GM12878 (cell line): ENCODE data around the gene CFDP1. TPM values are rescaled to one million over a fixed set of nuclear protein-coding genes. Genes with fewer than 3 reads are reported as not detected.

ENCODE experiments used
- ATAC-seq: fragments of 200-7000 bp; cut with Tn5 transposase; 3 replicates; pipeline ENCODE4 v1.9.1; 2020; ENCODE audit warnings: mild to moderate bottlenecking, moderate library complexity
- BruUV-seq: library from RNA; stranded (reverse); fragments of 400-500 nt; replicated peaks from 2 replicates; lab custom pipeline; 2021; lab: Mats Ljungman, UMichigan
- CTCF ChIA-PET: fragments of 300-600 bp; sonication (Branson Sonifier 250); formaldehyde crosslinking; extraction: SDS; loops from one replicate; lab custom pipeline; 2021; ENCODE audit warnings: inconsistent platforms; lab: Yijun Ruan, JAX
- POLR2A ChIA-PET: fragments of 350-600 bp; formaldehyde crosslinking; extraction: SDS; loops from one replicate; lab custom pipeline; 2021; ENCODE audit warnings: inconsistent platforms; lab: Charles Lee
- RAD21 ChIA-PET: fragments of 300-600 bp; sonication (Branson Sonifier 250); formaldehyde crosslinking; loops from one replicate; lab custom pipeline; 2023; ENCODE audit warnings: antibody characterized with exemption; ENCODE audit not compliant: unreplicated experiment; lab: Charles Lee
- SMC1A ChIA-PET: fragments of 300-600 bp; sonication (Branson Sonifier 250); formaldehyde crosslinking; loops from one replicate; lab custom pipeline; 2023; ENCODE audit not compliant: unreplicated experiment, uncharacterized antibody; lab: Charles Lee
- DNase-seq: peaks from one replicate; pipeline ENCODE4 v3.0.0-alpha.2; 2011; ENCODE audit warnings: low read depth, low spot score
- FAIRE-seq: peaks from 3 replicates; lab custom pipeline; 2011; peaks lifted over from hg19 to GRCh38; lab: Jason Lieb, UNC
- H2AFZ ChIP-seq: 2 replicates; pipeline ENCODE4 v1.6.0; 2011; ENCODE audit warnings: low read depth, low read length, control low read depth; ENCODE audit not compliant: control insufficient read depth
- H3K27ac ChIP-seq: 2 replicates; pipeline ENCODE4 v1.5.1; 2011; ENCODE audit warnings: control low read depth; ENCODE audit not compliant: control insufficient read depth, insufficient read depth
- H3K27me3 ChIP-seq, 2 experiments: replicated peaks in 1 of 2; 2 replicates each; pipeline versions ENCODE4 v1.6.0 to v1.6.1; 2011; ENCODE audit warnings: low read length in 1 of 2; ENCODE audit not compliant: control insufficient read depth in 2 of 2, insufficient read depth in 2 of 2
- H3K36me3 ChIP-seq, 2 experiments: 2 replicates each; pipeline ENCODE4 v1.5.1; 2011; ENCODE audit warnings: low read length in 1 of 2; ENCODE audit not compliant: control insufficient read depth in 2 of 2, insufficient read depth in 2 of 2
- H3K4me1 ChIP-seq: 2 replicates; pipeline ENCODE4 v1.6.1; 2011; ENCODE audit warnings: mild to moderate bottlenecking, low read length, moderate library complexity, mixed read lengths; ENCODE audit not compliant: control insufficient read depth, insufficient read depth
- H3K4me2 ChIP-seq: 2 replicates; pipeline ENCODE4 v1.6.0; 2011; ENCODE audit warnings: control low read depth; ENCODE audit not compliant: control insufficient read depth, insufficient read depth
- H3K4me3 ChIP-seq: fragments of 200-600 bp; sonication (generic); 2 replicates; pipeline ENCODE4 v1.5.1; 2016
- H3K79me2 ChIP-seq: 2 replicates; pipeline ENCODE4 v1.6.0; 2011; ENCODE audit warnings: low read length; ENCODE audit not compliant: control insufficient read depth, insufficient read depth
- H3K9ac ChIP-seq: 2 replicates; pipeline ENCODE4 v1.8.0; 2011; ENCODE audit warnings: low read length, control low read depth, mixed read lengths; ENCODE audit not compliant: control insufficient read depth, insufficient read depth
- H3K9me3 ChIP-seq: replicated peaks from 3 replicates; pipeline ENCODE4 v1.5.1; 2011; ENCODE audit warnings: mild to moderate bottlenecking, low read length; ENCODE audit not compliant: control insufficient read depth, insufficient read depth
- H4K20me1 ChIP-seq: 2 replicates; pipeline ENCODE4 v1.6.0; 2011; ENCODE audit not compliant: control insufficient read depth, insufficient read depth
- HSF1 ChIP-seq: fragments of 150-350 bp; IDR thresholded peaks from 2 replicates; pipeline ENCODE4 v1.6.1; 2014; ENCODE audit warnings: mild to moderate bottlenecking, low read depth, low read length
- MEF2B ChIP-seq: fragments of 450-650 bp; IDR thresholded peaks from 2 replicates; pipeline ENCODE4 v1.6.1; 2018; ENCODE audit warnings: mild to moderate bottlenecking, moderate library complexity; ENCODE audit not compliant: partially characterized antibody, poor library complexity, severe bottlenecking
- MTA2 ChIP-seq: fragments of 450-650 bp; IDR thresholded peaks from 2 replicates; pipeline ENCODE4 v1.6.1; 2016; ENCODE audit warnings: low read depth, mild to moderate bottlenecking, moderate library complexity
- NFXL1 ChIP-seq: fragments of 450-650 bp; IDR thresholded peaks from 2 replicates; pipeline ENCODE4 v1.6.1; 2017; ENCODE audit warnings: antibody characterized with exemption, mild to moderate bottlenecking, borderline replicate concordance
- NFYA ChIP-seq: IDR thresholded peaks from 2 replicates; pipeline ENCODE4 v1.6.1; 2011; ENCODE audit warnings: low read depth, mild to moderate bottlenecking, low read length, improper control_type of control experiment, borderline replicate concordance
- RAD21 ChIP-seq: IDR thresholded peaks from 2 replicates; pipeline ENCODE4 v1.6.1; 2011; ENCODE audit warnings: mild to moderate bottlenecking, low read depth, low read length, moderate library complexity; ENCODE audit not compliant: insufficient read depth
- SIN3A ChIP-seq: IDR thresholded peaks from 2 replicates; pipeline ENCODE4 v1.6.1; 2012; ENCODE audit warnings: low read depth, low read length, improper control_type of control experiment
- SPI1 ChIP-seq: IDR thresholded peaks from 2 replicates; pipeline ENCODE4 v1.6.1; 2011; ENCODE audit warnings: low read depth, mild to moderate bottlenecking, low read length, moderate library complexity, borderline replicate concordance; ENCODE audit not compliant: insufficient read depth
- SREBF2 ChIP-seq: IDR thresholded peaks from 2 replicates; pipeline ENCODE4 v1.6.1; 2012; ENCODE audit warnings: mild to moderate bottlenecking, low read length
- STAT3 ChIP-seq: IDR thresholded peaks from 2 replicates; pipeline ENCODE4 v1.6.1; 2011; ENCODE audit warnings: low read depth, low read length, improper control_type of control experiment
- ZNF217 ChIP-seq: fragments of 450-650 bp; IDR thresholded peaks from 2 replicates; pipeline ENCODE4 v1.6.1; 2017; ENCODE audit warnings: antibody characterized with exemption, mild to moderate bottlenecking
- WGBS: methylation state at CpG from one replicate; pipeline ENCODE4 v1.1.6; 2016; ENCODE audit warnings: low lambda C conversion rate; ENCODE audit not compliant: insufficient replicate concordance, insufficient coverage; ENCODE audit errors: missing lambda C conversion rate; 5-methylcytosine and 5-hydroxymethylcytosine counted together
- in situ Hi-C: fragments of 300-500 bp; cut with MboI; formaldehyde crosslinking; loops from 9 replicates; pipeline ENCODE4 v1.14.3; 2018; ENCODE audit warnings: mixed read lengths
- intact Hi-C: fragments of 100-400 bp; cut with micrococcal nuclease; formaldehyde crosslinking; loops from one replicate; pipeline ENCODE4 v1.14.2; 2022; ENCODE audit not compliant: unreplicated experiment
- polyA plus RNA-seq, 11 experiments: library from polyadenylated mRNA; depleted of rRNA in 4 of 11; unstranded in 6 of 11; stranded (reverse) in 5 of 11; fragments of >200 nt; fragmentation: Nextera tagmentation in 4 of 11; fragmentation: Illumina TruSeq in 1 of 11; extraction: Ambion mirVana in 4 of 11; extraction: Trizol in 1 of 11; gene quantifications; 1 replicate in 1 of 11; 2 replicates in 10 of 11; pipeline versions ENCODE4 v1.2.1 to v1.2.3, GENCODE V29; 2011 to 2016; ENCODE audit warnings: inconsistent platforms in 2 of 11, missing spikeins in 2 of 11, low read depth in 1 of 11
- total RNA-seq, 4 experiments: library from RNA; depleted of rRNA in 3 of 4; stranded (reverse); fragments of >200 nt in 3 of 4; fragmentation: Illumina TruSeq in 1 of 4; extraction: Trizol in 1 of 4; gene quantifications; 2 replicates each; pipeline versions ENCODE4 v1.2.1 to v1.2.3, GENCODE V29; 2013 to 2021
- TF ChIP-seq, protein P1 (sequence below): IDR thresholded peaks from 2 replicates; pipeline ENCODE4 v1.6.1; 2012; ENCODE audit warnings: low read depth, low read length, improper control_type of control experiment

The CFDP1 gene
- total and polyA plus RNA-seq, 10 of the 15 experiments (the other 5 are each of a cell fraction or from before 2014, with no cell fraction given), result 22.3 to 64.8 (median 36.7) TPM

- DNase-seq (no peak), FAIRE-seq (no peak)
- H3K9ac ChIP-seq, result no peak overlapping the region
- intact Hi-C loops, result no loop called here
- H3K27ac ChIP-seq, result no peak overlapping the region
- POLR2A ChIA-PET, result no interaction called here
- CTCF ChIA-PET, result no interaction called here
- TF ChIP-seq, protein P1, sequence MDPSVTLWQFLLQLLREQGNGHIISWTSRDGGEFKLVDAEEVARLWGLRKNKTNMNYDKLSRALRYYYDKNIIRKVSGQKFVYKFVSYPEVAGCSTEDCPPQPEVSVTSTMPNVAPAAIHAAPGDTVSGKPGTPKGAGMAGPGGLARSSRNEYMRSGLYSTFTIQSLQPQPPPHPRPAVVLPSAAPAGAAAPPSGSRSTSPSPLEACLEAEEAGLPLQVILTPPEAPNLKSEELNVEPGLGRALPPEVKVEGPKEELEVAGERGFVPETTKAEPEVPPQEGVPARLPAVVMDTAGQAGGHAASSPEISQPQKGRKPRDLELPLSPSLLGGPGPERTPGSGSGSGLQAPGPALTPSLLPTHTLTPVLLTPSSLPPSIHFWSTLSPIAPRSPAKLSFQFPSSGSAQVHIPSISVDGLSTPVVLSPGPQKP, result no peak
- TF ChIP-seq HSF1, result no peak
- TF ChIP-seq NFYA, result no peak
- no peak for TF ChIP-seq RAD21
- TF ChIP-seq MTA2, result no peak
- no peak for TF ChIP-seq STAT3
- TF ChIP-seq NFXL1, result no peak
- no peak for TF ChIP-seq SREBF2
- no peak for TF ChIP-seq SPI1
- no peak for TF ChIP-seq ZNF217
- no peak for TF ChIP-seq MEF2B
- no peak for TF ChIP-seq SIN3A
- TF ChIP-seq, all 136 proteins: peak for 0
- no peak overlapping the region for H3K4me2 ChIP-seq
- ChIA-PET RAD21 (no interaction called here), SMC1A (no interaction called here)
- 72% methylated on average over 12 of the region's 14 CpGs for WGBS
- in situ Hi-C loops, result no loop called here
- H3K4me3 ChIP-seq, result no peak overlapping the region
- H3K79me2 ChIP-seq, result no peaks in the 10 kb centered on the region
- no peaks in the 10 kb centered on the region; a peak in 1 of 4 replicates for H3K27me3 ChIP-seq
- peaks cover 6% of the 10 kb centered on the region; the same call in 1 of the 2 replicates for H3K4me1 ChIP-seq
- H3K9me3 ChIP-seq, result no peaks in the 10 kb centered on the region
- H2AFZ ChIP-seq, result no peak overlapping the region
- ATAC-seq, result no peak
- peaks cover 10% of the 10 kb centered on the region; the same call in 1 of the 2 replicates for H4K20me1 ChIP-seq
- H3K36me3 ChIP-seq, result no peaks in the 10 kb centered on the region
- BruUV-seq, result no TSS peak
Observed at GRCh38 chr16:75256696-75257343, 176.5 kb downstream of the CFDP1 start.
